Heart left ventricle (tissue), 13 donors: ENCODE results near the gene RUNX1.

Experiments
- CTCF ChIP-seq, 12 donors: fragments of 200-600 bp; sonication (generic) in 4 of 12; IDR thresholded peaks; one replicate each; pipeline versions ENCODE4 v1.5.0 to v1.8.0; 2018 to 2022; ENCODE audit warnings: antibody characterized with exemption in 12 of 12, mild to moderate bottlenecking in 5 of 12
- POLR2A ChIP-seq, 2 donors: fragments of 450-650 bp; IDR thresholded peaks; one replicate each; pipeline ENCODE4 v1.6.1; 2017; ENCODE audit warnings: antibody characterized with exemption in 2 of 2, mild to moderate bottlenecking in 2 of 2, moderate library complexity in 2 of 2
- donor health status: ischemic (EF 13 %, LVEDD 7.1; RV severe dilation, severe dysfunction).
- donor health status: DM: no; HTN: yes; CAD: no.
- donor health status: DM: no; HTN: no; CAD: no.
- donor health status: ischemic (EF 25% LVEDD 6.9; RV normal size, moderate dysfunction).
- donor health status: ischemic (EF 25% LVEDD 5.7; RV mildly dilated, moderate dysfunction).
- donor health status: ischemic (EF 35%, LVEDD 5.7; RV mildly dilated, moderate dysfunction).
- donor health status: nonischemic (EF 11% LVEDD 7.7; RV severe dilation, severe dysfunction).
- donor health status: DM: yes; HTN: yes; CAD: no.
- donor health status: PGD.
- donor health status: ischemic (EF 29% LVEDD 5.4; RV normal size, mild dysfunction).
- donor health status: nonischemic (EF 23%, LVEDD 6.1; RV moderate dilation, normal function).

GRCh38 chr21:35086357-35086756, 37.3 kb upstream of the RUNX1 start:
- TF ChIP-seq CTCF (IDR thresholded peaks at IDR 0.05) (no peak), POLR2A (IDR thresholded peaks at IDR 0.05) (no peak)
